HEK293 (cell line): ENCODE data around the gene SCUBE3.

Source experiments
- CTCF ChIA-PET: fragments of 350-600 bp; formaldehyde crosslinking; extraction: SDS; loops from one replicate; lab custom pipeline; 2021; ENCODE audit warnings: antibody characterized with exemption; lab: Yijun Ruan, JAX
- POLR2A ChIA-PET: fragments of 300-600 bp; formaldehyde crosslinking; extraction: SDS; loops from one replicate; lab custom pipeline; 2020; ENCODE audit warnings: antibody characterized with exemption, inconsistent platforms; lab: Yijun Ruan, JAX
- H3K27ac ChIP-seq: fragments of 200-500 bp; sonication (Bioruptor generic); 2 replicates; pipeline ENCODE4 v1.5.1; 2014; ENCODE audit warnings: low read depth, low read length, control low read depth, inconsistent platforms; ENCODE audit errors: extremely low read depth
- H3K36me3 ChIP-seq, 2 experiments: fragments of 200-500 bp in 1 of 2; sonication (Bioruptor generic) in 1 of 2; 1 replicate in 1 of 2; 2 replicates in 1 of 2; pipeline ENCODE4 v1.5.1; 2014 to 2017; ENCODE audit warnings: inconsistent platforms in 2 of 2, low read length in 2 of 2; ENCODE audit not compliant: control insufficient read depth in 2 of 2, insufficient read depth in 1 of 2
- H3K4me1 ChIP-seq: fragments of 200-500 bp; sonication (Bioruptor generic); 2 replicates; pipeline ENCODE4 v1.5.1; 2014; ENCODE audit warnings: mild to moderate bottlenecking, low read length, inconsistent platforms; ENCODE audit not compliant: control insufficient read depth, insufficient read depth
- H3K4me3 ChIP-seq: 2 replicates; pipeline ENCODE4 v1.5.1; 2011; ENCODE audit warnings: low read depth, mild to moderate bottlenecking, control low read depth, low read length, moderate library complexity
- H3K9me3 ChIP-seq: fragments of 200-500 bp; sonication (Bioruptor generic); 2 replicates; pipeline ENCODE4 v1.5.1; 2014; ENCODE audit warnings: low read depth, low read length, inconsistent platforms; ENCODE audit not compliant: control insufficient read depth, insufficient read depth
- MEIS1 ChIP-seq: sonication (generic); formaldehyde crosslinking; IDR thresholded peaks from 2 replicates; pipeline ENCODE4 v1.8.1; 2022; ENCODE audit warnings: missing genetic modification reagents, mild to moderate bottlenecking, borderline replicate concordance
- ZBTB7A ChIP-seq: fragments of 450-650 bp; formaldehyde crosslinking; IDR thresholded peaks from 2 replicates; pipeline ENCODE4 v1.5.1; 2016; ENCODE audit warnings: low read depth, missing biosample characterization, missing genetic modification characterization
- ZNF138 ChIP-seq: fragments of 450-650 bp; formaldehyde crosslinking; IDR thresholded peaks from 2 replicates; pipeline ENCODE4 v1.5.1; 2016; ENCODE audit warnings: missing biosample characterization, missing genetic modification characterization, borderline replicate concordance
- ZNF175 ChIP-seq: fragments of 450-650 bp; formaldehyde crosslinking; IDR thresholded peaks from 2 replicates; pipeline ENCODE4 v1.5.1; 2016; ENCODE audit warnings: missing biosample characterization, missing genetic modification characterization
- ZNF23 ChIP-seq: fragments of 450-650 bp; formaldehyde crosslinking; IDR thresholded peaks from 2 replicates; pipeline ENCODE4 v1.5.1; 2016; ENCODE audit warnings: missing biosample characterization, missing genetic modification characterization, borderline replicate concordance
- ZNF24 ChIP-seq: fragments of 450-650 bp; formaldehyde crosslinking; IDR thresholded peaks from 2 replicates; pipeline ENCODE4 v1.5.1; 2016; ENCODE audit warnings: missing biosample characterization, missing genetic modification characterization
- ZNF311 ChIP-seq: fragments of 450-650 bp; formaldehyde crosslinking; IDR thresholded peaks from 2 replicates; pipeline ENCODE4 v1.5.1; 2017; ENCODE audit warnings: missing biosample characterization, missing genetic modification characterization, borderline replicate concordance
- ZNF341 ChIP-seq: fragments of 450-650 bp; formaldehyde crosslinking; IDR thresholded peaks from 2 replicates; pipeline ENCODE4; 2016; ENCODE audit warnings: low read depth, missing biosample characterization, missing genetic modification characterization
- ZNF416 ChIP-seq: fragments of 450-650 bp; formaldehyde crosslinking; IDR thresholded peaks from 2 replicates; pipeline ENCODE4 v1.5.1; 2016; ENCODE audit warnings: missing biosample characterization, missing genetic modification characterization
- ZNF423 ChIP-seq: fragments of 450-650 bp; formaldehyde crosslinking; IDR thresholded peaks from 2 replicates; pipeline ENCODE4 v1.5.1; 2016; ENCODE audit warnings: missing biosample characterization, missing genetic modification characterization
- ZNF548 ChIP-seq: fragments of 450-650 bp; formaldehyde crosslinking; IDR thresholded peaks from 2 replicates; pipeline ENCODE4 v1.5.1; 2016; ENCODE audit warnings: missing biosample characterization, missing genetic modification characterization
- ZNF555 ChIP-seq: fragments of 450-650 bp; formaldehyde crosslinking; conservative IDR thresholded peaks from 2 replicates; pipeline ENCODE4 v1.5.1; 2017; ENCODE audit warnings: missing biosample characterization, mild to moderate bottlenecking, missing genetic modification characterization, inconsistent platforms
- ZNF596 ChIP-seq: fragments of 450-650 bp; IDR thresholded peaks from 2 replicates; pipeline ENCODE4 v1.5.0; 2018; ENCODE audit warnings: missing biosample characterization, mild to moderate bottlenecking, missing genetic modification characterization, moderate library complexity
- ZNF768 ChIP-seq: fragments of 450-650 bp; formaldehyde crosslinking; IDR thresholded peaks from 2 replicates; pipeline ENCODE4 v1.5.1; 2018; ENCODE audit warnings: missing biosample characterization, mild to moderate bottlenecking, missing genetic modification characterization
- TF ChIP-seq, protein P1 (sequence below): fragments of 450-650 bp; formaldehyde crosslinking; conservative IDR thresholded peaks from 2 replicates; pipeline ENCODE4 v1.5.1; 2016; ENCODE audit warnings: low read depth, missing biosample characterization, missing genetic modification characterization
- TF ChIP-seq, protein P2 (sequence below): fragments of 450-650 bp; formaldehyde crosslinking; IDR thresholded peaks from 2 replicates; pipeline ENCODE4 v1.5.1; 2017; ENCODE audit warnings: missing biosample characterization, missing genetic modification characterization
- TF ChIP-seq, protein P3 (sequence below): fragments of 450-650 bp; formaldehyde crosslinking; IDR thresholded peaks from 2 replicates; pipeline ENCODE4 v1.5.1; 2016; ENCODE audit warnings: missing biosample characterization, missing genetic modification characterization, low read depth
- TF ChIP-seq, protein P4 (sequence below): fragments of 450-650 bp; formaldehyde crosslinking; IDR thresholded peaks from 2 replicates; pipeline ENCODE4 v1.5.1; 2016; ENCODE audit warnings: missing biosample characterization, missing genetic modification characterization

The SCUBE3 gene

DNA sequence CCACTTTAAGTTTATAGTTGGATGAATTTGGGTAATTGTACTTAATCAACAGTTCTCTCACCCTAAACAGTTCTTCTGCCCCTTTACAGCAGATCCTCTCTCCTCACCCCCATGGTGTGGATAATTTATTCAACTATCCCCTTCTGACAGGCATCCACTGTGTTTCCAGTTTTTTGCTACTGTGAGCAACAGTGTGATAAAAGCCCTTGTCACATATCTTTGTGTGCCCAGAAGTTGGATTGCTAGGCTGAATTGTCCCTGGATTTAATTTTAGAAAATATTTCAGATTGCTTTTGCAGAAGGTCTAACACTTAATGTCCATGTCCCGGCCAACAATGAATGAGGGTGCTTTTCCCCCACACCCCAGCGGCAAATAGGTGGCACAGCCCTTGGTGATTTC lies 30.5 kb upstream of the SCUBE3 start:
- peaks cover 8% of the 10 kb centered on the region for H3K4me1 ChIP-seq
- no peak overlapping the region for H3K27ac ChIP-seq
- no peak for TF ChIP-seq ZNF423 (tag by site-specific recombination)
- TF ChIP-seq ZNF24, result no peak
- no peak for TF ChIP-seq ZNF138 (tag by site-specific recombination)
- ChIA-PET CTCF (interaction anchor here (0.8 to 1.3 kb wide), 3 partner anchors 22 to 58 kb away, joined by 3 to 6 read pairs (median 3); no protein-coding TSS in a partner anchor), POLR2A (no interaction called here)
- H3K36me3 ChIP-seq, result no peaks in the 10 kb centered on the region
- H3K4me3 ChIP-seq, result no peak overlapping the region
- no peaks in the 10 kb centered on the region for H3K9me3 ChIP-seq

DNA sequence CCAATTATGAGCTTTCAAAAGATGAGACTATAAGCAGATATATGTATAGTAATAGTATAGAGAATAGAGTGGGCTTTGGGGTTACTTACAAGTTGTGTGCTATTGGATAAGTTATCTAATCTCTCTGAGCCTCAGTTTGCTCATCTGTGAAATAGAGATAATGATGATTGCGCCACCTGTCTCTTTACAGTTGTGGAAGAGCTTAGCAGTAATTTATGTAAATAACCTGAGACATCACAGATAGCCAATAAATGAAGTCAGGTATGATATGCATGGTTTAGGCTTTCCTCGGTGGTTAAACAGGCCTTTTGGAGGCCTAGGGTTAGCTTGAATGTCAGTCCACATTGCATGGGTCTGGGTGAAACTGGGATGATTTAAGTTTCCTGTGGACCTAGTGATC lies 29.8 kb upstream of the SCUBE3 start:
- H3K4me1 ChIP-seq, result peaks cover 8% of the 10 kb centered on the region
- H3K4me3 ChIP-seq, result no peak overlapping the region
- H3K27ac ChIP-seq, result no peak overlapping the region
- H3K36me3 ChIP-seq, result no peaks in the 10 kb centered on the region
- no peaks in the 10 kb centered on the region for H3K9me3 ChIP-seq
- TF ChIP-seq, protein P1, sequence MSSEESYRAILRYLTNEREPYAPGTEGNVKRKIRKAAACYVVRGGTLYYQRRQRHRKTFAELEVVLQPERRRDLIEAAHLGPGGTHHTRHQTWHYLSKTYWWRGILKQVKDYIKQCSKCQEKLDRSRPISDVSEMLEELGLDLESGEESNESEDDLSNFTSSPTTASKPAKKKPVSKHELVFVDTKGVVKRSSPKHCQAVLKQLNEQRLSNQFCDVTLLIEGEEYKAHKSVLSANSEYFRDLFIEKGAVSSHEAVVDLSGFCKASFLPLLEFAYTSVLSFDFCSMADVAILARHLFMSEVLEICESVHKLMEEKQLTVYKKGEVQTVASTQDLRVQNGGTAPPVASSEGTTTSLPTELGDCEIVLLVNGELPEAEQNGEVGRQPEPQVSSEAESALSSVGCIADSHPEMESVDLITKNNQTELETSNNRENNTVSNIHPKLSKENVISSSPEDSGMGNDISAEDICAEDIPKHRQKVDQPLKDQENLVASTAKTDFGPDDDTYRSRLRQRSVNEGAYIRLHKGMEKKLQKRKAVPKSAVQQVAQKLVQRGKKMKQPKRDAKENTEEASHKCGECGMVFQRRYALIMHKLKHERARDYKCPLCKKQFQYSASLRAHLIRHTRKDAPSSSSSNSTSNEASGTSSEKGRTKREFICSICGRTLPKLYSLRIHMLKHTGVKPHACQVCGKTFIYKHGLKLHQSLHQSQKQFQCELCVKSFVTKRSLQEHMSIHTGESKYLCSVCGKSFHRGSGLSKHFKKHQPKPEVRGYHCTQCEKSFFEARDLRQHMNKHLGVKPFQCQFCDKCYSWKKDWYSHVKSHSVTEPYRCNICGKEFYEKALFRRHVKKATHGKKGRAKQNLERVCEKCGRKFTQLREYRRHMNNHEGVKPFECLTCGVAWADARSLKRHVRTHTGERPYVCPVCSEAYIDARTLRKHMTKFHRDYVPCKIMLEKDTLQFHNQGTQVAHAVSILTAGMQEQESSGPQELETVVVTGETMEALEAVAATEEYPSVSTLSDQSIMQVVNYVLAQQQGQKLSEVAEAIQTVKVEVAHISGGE (tag by site-specific recombination), result no peak
- no peak for TF ChIP-seq ZNF768 (tag by site-specific recombination)
- no peak for TF ChIP-seq ZNF548 (tag by site-specific recombination)
- TF ChIP-seq, protein P2, sequence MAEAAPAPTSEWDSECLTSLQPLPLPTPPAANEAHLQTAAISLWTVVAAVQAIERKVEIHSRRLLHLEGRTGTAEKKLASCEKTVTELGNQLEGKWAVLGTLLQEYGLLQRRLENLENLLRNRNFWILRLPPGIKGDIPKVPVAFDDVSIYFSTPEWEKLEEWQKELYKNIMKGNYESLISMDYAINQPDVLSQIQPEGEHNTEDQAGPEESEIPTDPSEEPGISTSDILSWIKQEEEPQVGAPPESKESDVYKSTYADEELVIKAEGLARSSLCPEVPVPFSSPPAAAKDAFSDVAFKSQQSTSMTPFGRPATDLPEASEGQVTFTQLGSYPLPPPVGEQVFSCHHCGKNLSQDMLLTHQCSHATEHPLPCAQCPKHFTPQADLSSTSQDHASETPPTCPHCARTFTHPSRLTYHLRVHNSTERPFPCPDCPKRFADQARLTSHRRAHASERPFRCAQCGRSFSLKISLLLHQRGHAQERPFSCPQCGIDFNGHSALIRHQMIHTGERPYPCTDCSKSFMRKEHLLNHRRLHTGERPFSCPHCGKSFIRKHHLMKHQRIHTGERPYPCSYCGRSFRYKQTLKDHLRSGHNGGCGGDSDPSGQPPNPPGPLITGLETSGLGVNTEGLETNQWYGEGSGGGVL (tag by site-specific recombination), result no peak
- TF ChIP-seq ZNF341, result no peak
- TF ChIP-seq ZNF23 (tag by site-specific recombination), result no peak
- TF ChIP-seq ZBTB7A (tag by site-specific recombination), result no peak
- no peak for TF ChIP-seq ZNF416 (tag by site-specific recombination)
- TF ChIP-seq MEIS1, result no peak
- TF ChIP-seq ZNF311 (tag by site-specific recombination), result no peak
- TF ChIP-seq ZNF596 (tag by site-specific recombination), result no peak
- no peak for TF ChIP-seq ZNF175 (tag by site-specific recombination)
- TF ChIP-seq, protein P3, sequence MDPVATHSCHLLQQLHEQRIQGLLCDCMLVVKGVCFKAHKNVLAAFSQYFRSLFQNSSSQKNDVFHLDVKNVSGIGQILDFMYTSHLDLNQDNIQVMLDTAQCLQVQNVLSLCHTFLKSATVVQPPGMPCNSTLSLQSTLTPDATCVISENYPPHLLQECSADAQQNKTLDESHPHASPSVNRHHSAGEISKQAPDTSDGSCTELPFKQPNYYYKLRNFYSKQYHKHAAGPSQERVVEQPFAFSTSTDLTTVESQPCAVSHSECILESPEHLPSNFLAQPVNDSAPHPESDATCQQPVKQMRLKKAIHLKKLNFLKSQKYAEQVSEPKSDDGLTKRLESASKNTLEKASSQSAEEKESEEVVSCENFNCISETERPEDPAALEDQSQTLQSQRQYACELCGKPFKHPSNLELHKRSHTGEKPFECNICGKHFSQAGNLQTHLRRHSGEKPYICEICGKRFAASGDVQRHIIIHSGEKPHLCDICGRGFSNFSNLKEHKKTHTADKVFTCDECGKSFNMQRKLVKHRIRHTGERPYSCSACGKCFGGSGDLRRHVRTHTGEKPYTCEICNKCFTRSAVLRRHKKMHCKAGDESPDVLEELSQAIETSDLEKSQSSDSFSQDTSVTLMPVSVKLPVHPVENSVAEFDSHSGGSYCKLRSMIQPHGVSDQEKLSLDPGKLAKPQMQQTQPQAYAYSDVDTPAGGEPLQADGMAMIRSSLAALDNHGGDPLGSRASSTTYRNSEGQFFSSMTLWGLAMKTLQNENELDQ, result no peak
- TF ChIP-seq, protein P4, sequence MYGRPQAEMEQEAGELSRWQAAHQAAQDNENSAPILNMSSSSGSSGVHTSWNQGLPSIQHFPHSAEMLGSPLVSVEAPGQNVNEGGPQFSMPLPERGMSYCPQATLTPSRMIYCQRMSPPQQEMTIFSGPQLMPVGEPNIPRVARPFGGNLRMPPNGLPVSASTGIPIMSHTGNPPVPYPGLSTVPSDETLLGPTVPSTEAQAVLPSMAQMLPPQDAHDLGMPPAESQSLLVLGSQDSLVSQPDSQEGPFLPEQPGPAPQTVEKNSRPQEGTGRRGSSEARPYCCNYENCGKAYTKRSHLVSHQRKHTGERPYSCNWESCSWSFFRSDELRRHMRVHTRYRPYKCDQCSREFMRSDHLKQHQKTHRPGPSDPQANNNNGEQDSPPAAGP (tag by site-specific recombination), result no peak
- TF ChIP-seq ZNF555 (tag by site-specific recombination), result no peak
- CTCF ChIA-PET, result interaction anchor here (0.8 to 1.3 kb wide), 4 partner anchors 21 to 57 kb away, joined by 3 to 6 read pairs (median 3); no protein-coding TSS in a partner anchor
- POLR2A ChIA-PET, result no interaction called here
